OCI-LY3 (cell line): ENCODE measurements around the gene CDA.

Experiments
- CTCF ChIP-seq: fragments of 200-600, 300-600 bp; sonication (generic); IDR thresholded peaks from 2 replicates; pipeline ENCODE4 v1.5.1; 2014; ENCODE audit warnings: antibody characterized with exemption, low read length, low read depth
- EZH2phosphoT487 ChIP-seq: fragments of 200-600 bp; shearing (Covaris generic); IDR thresholded peaks from 2 replicates; pipeline ENCODE4 v1.6.1; 2018; ENCODE audit warnings: antibody characterized with exemption, mixed run types, low read depth

DNA sequence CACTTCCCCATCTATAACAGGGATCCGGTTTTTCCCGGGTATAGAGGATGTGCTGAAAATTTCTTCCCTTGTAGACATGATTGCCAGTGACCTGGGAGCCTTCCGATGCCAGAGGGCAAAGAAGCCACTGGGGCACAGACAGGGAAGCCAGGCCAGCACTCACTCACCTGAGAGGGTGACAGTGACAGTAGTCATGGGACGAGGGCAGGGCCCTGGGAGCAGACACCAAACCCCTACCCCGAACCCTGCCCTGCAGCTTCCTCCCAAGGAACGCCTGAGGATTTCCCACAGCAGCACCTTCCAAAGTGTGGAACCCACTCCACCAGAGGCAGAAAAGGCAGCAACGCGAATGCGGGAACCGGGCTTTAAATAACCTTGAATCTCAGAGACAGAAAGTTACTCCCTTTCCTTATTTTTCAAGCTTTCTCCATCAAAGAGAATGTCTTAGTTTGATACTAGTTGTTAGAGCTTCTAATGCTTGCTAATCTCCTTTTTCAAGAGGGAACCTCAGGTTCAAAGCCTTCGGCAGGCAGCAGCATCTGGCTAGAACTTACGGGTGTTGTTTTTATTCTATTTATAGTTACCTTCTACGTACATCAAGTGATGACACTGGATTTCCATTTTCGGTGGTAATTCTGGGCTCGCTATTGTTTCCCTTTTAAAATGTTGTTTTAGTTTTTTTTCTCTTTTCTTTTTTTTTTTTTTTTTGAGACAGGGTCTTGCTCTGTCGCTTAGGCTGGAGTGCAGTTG is 69.4 kb downstream of the CDA start:
- no peak for TF ChIP-seq CTCF
- TF ChIP-seq EZH2phosphoT487 = no peak
